Esophagus muscularis mucosa (tissue), 4 donors: Measurements from ENCODE around the gene EGLN3. TPM values are rescaled to one million over a fixed set of nuclear protein-coding genes. Genes with fewer than 3 reads are reported as not detected.

ENCODE experiments used
- DNase-seq: peaks from one replicate; pipeline ENCODE4 v3.0.0-alpha.2; 2017; ENCODE audit errors: extremely low spot score
- H3K27ac ChIP-seq, 4 donors: fragments of 200-600 bp; sonication (generic); replicated peaks in 1 of 4; 1 replicate in 3 of 4; 2 replicates in 1 of 4; pipeline ENCODE4 v1.5.1; 2016 to 2019; ENCODE audit warnings: mild to moderate bottlenecking in 1 of 4
- H3K27me3 ChIP-seq, 4 donors: fragments of 200-600 bp; sonication (generic); one replicate each; pipeline versions ENCODE4 v1.5.1 to v1.6.0; 2016 to 2019
- H3K36me3 ChIP-seq, 4 donors: fragments of 200-600 bp; sonication (generic); one replicate each; pipeline ENCODE4 v1.5.1; 2016 to 2019
- H3K4me1 ChIP-seq, 4 donors: fragments of 200-600 bp; sonication (generic); one replicate each; pipeline ENCODE4 v1.5.1; 2016 to 2019
- H3K4me3 ChIP-seq, 4 donors: fragments of 200-600 bp; sonication (generic); 1 replicate in 2 of 4; 2 replicates in 2 of 4; pipeline ENCODE4 v1.5.1; 2016 to 2019; ENCODE audit warnings: mild to moderate bottlenecking in 4 of 4, moderate library complexity in 1 of 4
- H3K9me3 ChIP-seq, 4 donors: fragments of 200-600 bp; sonication (generic); 1 replicate in 3 of 4; 2 replicates in 1 of 4; pipeline ENCODE4 v1.5.1; 2016 to 2019
- CTCF ChIP-seq, 3 experiments: fragments of 200-600 bp in 2 of 3; fragments of 450-650 bp in 1 of 3; sonication (generic) in 2 of 3; IDR thresholded peaks; one replicate each; pipeline ENCODE4 v1.5.1; 2017 to 2019; ENCODE audit warnings: antibody characterized with exemption in 3 of 3, mild to moderate bottlenecking in 2 of 3, moderate library complexity in 1 of 3
- EP300 ChIP-seq: sonication (generic); formaldehyde crosslinking; IDR thresholded peaks from one replicate; pipeline ENCODE4 v1.6.1; 2017; ENCODE audit warnings: antibody characterized with exemption
- POLR2A ChIP-seq: fragments of 450-650 bp; IDR thresholded peaks from one replicate; pipeline ENCODE4 v1.6.1; 2017; ENCODE audit warnings: antibody characterized with exemption, moderate library complexity, mild to moderate bottlenecking, low read depth
- POLR2AphosphoS5 ChIP-seq, 2 donors: sonication (generic); formaldehyde crosslinking; IDR thresholded peaks; one replicate each; pipeline ENCODE4 v1.6.1; 2017; ENCODE audit warnings: antibody characterized with exemption in 2 of 2
- WGBS: methylation state at CpG from one replicate; pipeline ENCODE4 v1.1.5; 2018; 5-methylcytosine and 5-hydroxymethylcytosine counted together
- intact Hi-C: fragments of 100-400 bp; cut with DNase I; formaldehyde crosslinking; loops from one replicate; pipeline ENCODE4 v1.15.1; 2023
- total RNA-seq, 4 donors: library from RNA; depleted of rRNA; stranded (reverse); fragments of >200 nt; gene quantifications; one replicate each; pipeline versions ENCODE4 v1.1.0 to v1.2.1, GENCODE V29; 2016

EGLN3 gene
- total RNA-seq, 4 donors from 2014 or later, result 24.0 to 41.1 (median 24.5) TPM

- H3K27me3 ChIP-seq, result no peaks in the 10 kb centered on the region
- intact Hi-C loops, result no loop called here
- H3K36me3 ChIP-seq, result no peaks in the 10 kb centered on the region
- H3K27ac ChIP-seq, result no peak overlapping the region
- H3K4me1 ChIP-seq, result peaks cover 0 to 3% (median 0%) of the 10 kb centered on the region in 4 donors
- no peak for DNase-seq
- no peaks in the 10 kb centered on the region for H3K9me3 ChIP-seq
- H3K4me3 ChIP-seq, result no peak overlapping the region
- TF ChIP-seq POLR2AphosphoS5 (IDR thresholded peaks at IDR 0.05), result no peak
- no peak for TF ChIP-seq EP300
- TF ChIP-seq POLR2A, result no peak
- TF ChIP-seq CTCF (IDR thresholded peaks at IDR 0.05), result no peak
Measured at GRCh38 chr14:33901426-33902155, 49.3 kb downstream of the EGLN3 start.

GRCh38 chr14:33900706-33901105, 50.2 kb downstream of the EGLN3 start:
- Histone ChIP-seq H3K9me3 (no peaks in the 10 kb centered on the region), H3K36me3 (no peaks in the 10 kb centered on the region), H3K4me3 (no peak overlapping the region), H3K27me3 (no peaks in the 10 kb centered on the region), H3K4me1 (peaks cover 0 to 3% (median 0%) of the 10 kb centered on the region in 4 donors), H3K27ac (no peak overlapping the region)
- intact Hi-C loops, result no loop called here
- TF ChIP-seq EP300, result no peak
- TF ChIP-seq POLR2AphosphoS5 (IDR thresholded peaks at IDR 0.05), result no peak
- no peak for TF ChIP-seq CTCF (IDR thresholded peaks at IDR 0.05)
- no peak for TF ChIP-seq POLR2A
- no peak for DNase-seq
- WGBS, result 97% methylated on average over 4 of the region's 4 CpGs

GRCh38 chr14:33899723-33900341, 51.0 kb downstream of the EGLN3 start:
- peaks cover 0 to 3% (median 0%) of the 10 kb centered on the region in 4 donors for H3K4me1 ChIP-seq
- no peaks in the 10 kb centered on the region for H3K27me3 ChIP-seq
- 76% methylated on average over 3 of the region's 3 CpGs for WGBS
- no peak overlapping the region for H3K4me3 ChIP-seq
- DNase-seq, result no peak
- no peak overlapping the region for H3K27ac ChIP-seq
- TF ChIP-seq EP300 (no peak), CTCF (IDR thresholded peaks at IDR 0.05) (no peak), POLR2A (no peak), POLR2AphosphoS5 (IDR thresholded peaks at IDR 0.05) (no peak)
- no peaks in the 10 kb centered on the region for H3K9me3 ChIP-seq
- no peaks in the 10 kb centered on the region for H3K36me3 ChIP-seq
- intact Hi-C loops, result no loop called here

GRCh38 chr14:33897878-33898535, 52.9 kb downstream of the EGLN3 start:
- no peak overlapping the region for H3K4me3 ChIP-seq
- no peaks in the 10 kb centered on the region for H3K36me3 ChIP-seq
- H3K4me1 ChIP-seq, result peaks cover 0 to 3% (median 0%) of the 10 kb centered on the region in 4 donors
- 38% methylated on average over 3 of the region's 3 CpGs for WGBS
- no peak for TF ChIP-seq POLR2A
- TF ChIP-seq POLR2AphosphoS5 (IDR thresholded peaks at IDR 0.05), result no peak
- TF ChIP-seq CTCF (IDR thresholded peaks at IDR 0.05), result no peak
- TF ChIP-seq EP300, result no peak
- DNase-seq, result no peak
- no peaks in the 10 kb centered on the region for H3K9me3 ChIP-seq
- intact Hi-C loops, result no loop called here
- no peak overlapping the region for H3K27ac ChIP-seq
- H3K27me3 ChIP-seq, result no peaks in the 10 kb centered on the region
